ENCODE measurements around the gene IL21.

GRCh38 chr4:122577808-122578781 is 42.8 kb downstream of the IL21 start:
- TF ChIP-seq CTCF (IDR thresholded peaks at IDR 0.05; ENCODE audit: low read length) = peak; percentile 72
- no peak for TF ChIP-seq EZH2 (optimal IDR thresholded peaks at IDR 0.05; ENCODE audit: low read depth, low read length)
